GM23338 (cell line): ENCODE data around the gene BCL2. TPM values are rescaled to one million over a fixed set of nuclear protein-coding genes. Genes with fewer than 3 reads are reported as not detected.

ENCODE experiments used
- ATAC-seq: fragments of 200-7000 bp; cut with Tn5 transposase; 3 replicates; pipeline ENCODE4 v1.9.1; 2020
- DNase-seq: peaks from one replicate; pipeline ENCODE4 v3.0.0-alpha.2; 2015; ENCODE audit warnings: low spot score
- H2AFZ ChIP-seq: fragments of 200-600 bp; sonication (generic); 2 replicates; pipeline ENCODE4 v1.8.0; 2016; ENCODE audit warnings: antibody characterized with exemption, mild to moderate bottlenecking, moderate library complexity
- H3F3A ChIP-seq: fragments of 200-600 bp; sonication (generic); replicated peaks from 2 replicates; pipeline ENCODE4 v1.8.0; 2017; ENCODE audit warnings: antibody characterized with exemption, mixed run types, low read depth
- H3K27ac ChIP-seq: fragments of 200-600 bp; sonication (generic); 2 replicates; pipeline ENCODE4 v1.6.1; 2016; ENCODE audit warnings: low read depth
- H3K27me3 ChIP-seq: fragments of 200-600 bp; sonication (generic); 2 replicates; pipeline ENCODE4 v1.8.0; 2016; ENCODE audit warnings: mild to moderate bottlenecking, mixed run types, moderate library complexity; ENCODE audit not compliant: insufficient read depth
- H3K36me3 ChIP-seq: fragments of 200-600 bp; sonication (generic); 2 replicates; pipeline ENCODE4 v1.8.0; 2016; ENCODE audit warnings: mild to moderate bottlenecking; ENCODE audit not compliant: insufficient read depth
- H3K4me1 ChIP-seq: fragments of 200-600 bp; sonication (generic); 2 replicates; pipeline ENCODE4 v1.8.0; 2016; ENCODE audit warnings: mild to moderate bottlenecking, moderate library complexity; ENCODE audit not compliant: insufficient read depth
- H3K4me2 ChIP-seq: fragments of 200-600 bp; sonication (generic); 2 replicates; pipeline ENCODE4 v1.7.1; 2017; ENCODE audit warnings: mixed run types
- H3K4me3 ChIP-seq: fragments of 200-600 bp; sonication (generic); 2 replicates; pipeline ENCODE4 v1.6.1; 2016; ENCODE audit warnings: mixed run types
- H3K79me2 ChIP-seq: fragments of 200-600 bp; sonication (generic); replicated peaks from 2 replicates; pipeline ENCODE4 v1.8.0; 2017; ENCODE audit warnings: mild to moderate bottlenecking; ENCODE audit not compliant: insufficient read depth
- H3K9me2 ChIP-seq: fragments of 200-600 bp; sonication (generic); 2 replicates; pipeline ENCODE4 v1.8.0; 2017; ENCODE audit not compliant: insufficient read depth
- H4K20me1 ChIP-seq: fragments of 200-600 bp; sonication (generic); replicated peaks from 2 replicates; pipeline ENCODE4 v1.8.0; 2017; ENCODE audit warnings: mild to moderate bottlenecking; ENCODE audit not compliant: insufficient read depth
- H3K27ac Mint-ChIP-seq: 2 replicates; pipeline ENCODE4 v1.8.0; 2020; ENCODE audit warnings: inconsistent platforms, mild to moderate bottlenecking, moderate library complexity, mixed read lengths
- H3K27me3 Mint-ChIP-seq: 3 replicates; pipeline ENCODE4 v1.8.0; 2022; ENCODE audit warnings: low read depth, mild to moderate bottlenecking, moderate library complexity, mixed read lengths, inconsistent platforms; ENCODE audit not compliant: insufficient read depth, poor library complexity
- H3K36me3 Mint-ChIP-seq: 3 replicates; pipeline ENCODE4 v1.8.0; 2021; ENCODE audit warnings: low read depth, mild to moderate bottlenecking, inconsistent platforms, moderate library complexity, mixed read lengths
- H3K4me1 Mint-ChIP-seq: 3 replicates; pipeline ENCODE4 v1.8.0; 2020; ENCODE audit warnings: mild to moderate bottlenecking, inconsistent platforms, mixed read lengths
- H3K4me3 Mint-ChIP-seq: 3 replicates; pipeline ENCODE4 v1.8.0; 2021; ENCODE audit warnings: moderate library complexity, mild to moderate bottlenecking, inconsistent platforms, mixed read lengths
- H3K9me3 Mint-ChIP-seq: 3 replicates; pipeline ENCODE4 v1.8.0; 2020; ENCODE audit warnings: moderate library complexity, mild to moderate bottlenecking, inconsistent platforms, mixed read lengths
- EZH2 ChIP-seq: fragments of 200-600 bp; sonication (generic); IDR thresholded peaks from one replicate; pipeline ENCODE4 v1.8.0; 2017; ENCODE audit warnings: antibody characterized with exemption, mild to moderate bottlenecking, low read depth; ENCODE audit not compliant: unreplicated experiment
- EZH2phosphoT487 ChIP-seq: fragments of 200-600 bp; sonication (generic); IDR thresholded peaks from one replicate; pipeline ENCODE4 v1.8.1; 2018; ENCODE audit warnings: antibody characterized with exemption; ENCODE audit not compliant: unreplicated experiment
- JUNB ChIP-seq: IDR thresholded peaks from one replicate; pipeline ENCODE4 v1.6.1; 2016; ENCODE audit warnings: antibody characterized with exemption; ENCODE audit not compliant: unreplicated experiment
- POLR2AphosphoS5 ChIP-seq: IDR thresholded peaks from 2 replicates; pipeline ENCODE4 v1.6.1; 2016; ENCODE audit warnings: antibody characterized with exemption, low read depth
- STAT1 ChIP-seq: IDR thresholded peaks from one replicate; pipeline ENCODE4 v1.6.1; 2016; ENCODE audit warnings: antibody characterized with exemption; ENCODE audit not compliant: unreplicated experiment
- ZNF114 ChIP-seq: fragments of 250-450 bp; sonication (Bioruptor Pico); IDR thresholded peaks from 2 replicates; pipeline ENCODE4 v1.5.0; 2020; ENCODE audit warnings: mild to moderate bottlenecking, moderate library complexity
- ZNF331 ChIP-seq: fragments of 250-450 bp; sonication (Bioruptor Pico); IDR thresholded peaks from 2 replicates; pipeline ENCODE4 v1.5.0; 2020; ENCODE audit warnings: low read depth, mild to moderate bottlenecking, moderate library complexity
- polyA plus RNA-seq: library from polyadenylated mRNA; unstranded; fragments of >200 nt; fragmentation: Nextera tagmentation; extraction: Ambion mirVana; gene quantifications from 2 replicates; pipeline ENCODE4 v1.2.1, GENCODE V29; 2016
- total RNA-seq: library from RNA; depleted of rRNA; stranded (reverse); fragments of >200 nt; shearing (Covaris generic); gene quantifications from 2 replicates; pipeline ENCODE4 v1.2.3, GENCODE V29; 2014
- TF ChIP-seq, protein P1 (sequence below), 2 experiments: fragments of 200-600 bp in 1 of 2; sonication (generic) in 1 of 2; conservative IDR thresholded peaks; 2 replicates each; pipeline versions ENCODE4 v1.5.1 to v1.6.1; 2016 to 2017; ENCODE audit warnings: antibody characterized with exemption in 2 of 2, low read depth in 2 of 2, mild to moderate bottlenecking in 2 of 2, moderate library complexity in 1 of 2
- TF ChIP-seq, protein P2 (sequence below): IDR thresholded peaks from 2 replicates; pipeline ENCODE4 v1.6.1; 2016; ENCODE audit warnings: antibody characterized with exemption

The BCL2 gene
- total and polyA plus RNA-seq, 2 experiments from 2014 or later, result 1.2 to 4.0 TPM

DNA sequence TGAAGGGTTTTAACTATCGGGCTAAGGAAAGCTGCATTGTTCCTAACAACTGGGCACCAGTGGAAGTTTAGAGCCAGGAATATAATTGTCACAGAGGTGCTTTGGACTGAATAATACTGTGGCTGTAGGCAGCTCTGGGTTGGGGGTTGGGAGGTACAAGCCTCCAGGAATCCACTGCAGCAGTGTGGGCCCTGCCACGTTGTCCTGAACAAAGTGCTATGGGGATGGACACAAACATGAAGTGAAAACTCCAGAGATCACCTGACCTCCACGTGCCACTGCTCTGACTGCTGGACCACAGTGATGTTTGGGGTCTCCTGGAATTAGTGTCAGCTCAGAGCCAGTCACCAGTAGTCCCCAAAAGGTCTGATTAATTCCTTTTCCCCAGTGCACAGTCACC is 110.9 kb downstream of the BCL2 start:
- Mint-ChIP-seq H3K4me1 (peaks cover 8% of the 10 kb centered on the region; the same call in 2 of the 3 replicates), H3K27ac (no peak overlapping the region), H3K9me3 (no peaks in the 10 kb centered on the region), H3K27me3 (peaks cover 3% of the 10 kb centered on the region), H3K4me3 (no peak overlapping the region), H3K36me3 (no peaks in the 10 kb centered on the region)
- H3K4me1 ChIP-seq, result no peaks in the 10 kb centered on the region
- H3K4me2 ChIP-seq, result no peak overlapping the region
- no peaks in the 10 kb centered on the region for H4K20me1 ChIP-seq
- no peak overlapping the region for H3K4me3 ChIP-seq
- H3K27me3 ChIP-seq, result no peaks in the 10 kb centered on the region
- H2AFZ ChIP-seq, result no peak overlapping the region
- DNase-seq (no peak), ATAC-seq (no peak)
- H3K36me3 ChIP-seq, result no peaks in the 10 kb centered on the region
- no peaks in the 10 kb centered on the region for H3F3A ChIP-seq
- H3K9me2 ChIP-seq, result no peaks in the 10 kb centered on the region
- no peak for TF ChIP-seq JUNB
- TF ChIP-seq EZH2, result no peak
- TF ChIP-seq ZNF331 (CRISPR knock-in tag), result no peak
- TF ChIP-seq, protein P1, sequence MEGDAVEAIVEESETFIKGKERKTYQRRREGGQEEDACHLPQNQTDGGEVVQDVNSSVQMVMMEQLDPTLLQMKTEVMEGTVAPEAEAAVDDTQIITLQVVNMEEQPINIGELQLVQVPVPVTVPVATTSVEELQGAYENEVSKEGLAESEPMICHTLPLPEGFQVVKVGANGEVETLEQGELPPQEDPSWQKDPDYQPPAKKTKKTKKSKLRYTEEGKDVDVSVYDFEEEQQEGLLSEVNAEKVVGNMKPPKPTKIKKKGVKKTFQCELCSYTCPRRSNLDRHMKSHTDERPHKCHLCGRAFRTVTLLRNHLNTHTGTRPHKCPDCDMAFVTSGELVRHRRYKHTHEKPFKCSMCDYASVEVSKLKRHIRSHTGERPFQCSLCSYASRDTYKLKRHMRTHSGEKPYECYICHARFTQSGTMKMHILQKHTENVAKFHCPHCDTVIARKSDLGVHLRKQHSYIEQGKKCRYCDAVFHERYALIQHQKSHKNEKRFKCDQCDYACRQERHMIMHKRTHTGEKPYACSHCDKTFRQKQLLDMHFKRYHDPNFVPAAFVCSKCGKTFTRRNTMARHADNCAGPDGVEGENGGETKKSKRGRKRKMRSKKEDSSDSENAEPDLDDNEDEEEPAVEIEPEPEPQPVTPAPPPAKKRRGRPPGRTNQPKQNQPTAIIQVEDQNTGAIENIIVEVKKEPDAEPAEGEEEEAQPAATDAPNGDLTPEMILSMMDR (conservative IDR thresholded peaks at IDR 0.05; ENCODE audit: low read depth in 2 of 2), result no peak
- no peak for TF ChIP-seq ZNF114
- TF ChIP-seq, protein P2, sequence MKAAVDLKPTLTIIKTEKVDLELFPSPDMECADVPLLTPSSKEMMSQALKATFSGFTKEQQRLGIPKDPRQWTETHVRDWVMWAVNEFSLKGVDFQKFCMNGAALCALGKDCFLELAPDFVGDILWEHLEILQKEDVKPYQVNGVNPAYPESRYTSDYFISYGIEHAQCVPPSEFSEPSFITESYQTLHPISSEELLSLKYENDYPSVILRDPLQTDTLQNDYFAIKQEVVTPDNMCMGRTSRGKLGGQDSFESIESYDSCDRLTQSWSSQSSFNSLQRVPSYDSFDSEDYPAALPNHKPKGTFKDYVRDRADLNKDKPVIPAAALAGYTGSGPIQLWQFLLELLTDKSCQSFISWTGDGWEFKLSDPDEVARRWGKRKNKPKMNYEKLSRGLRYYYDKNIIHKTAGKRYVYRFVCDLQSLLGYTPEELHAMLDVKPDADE, result no peak
- TF ChIP-seq EZH2phosphoT487, result no peak
- TF ChIP-seq STAT1, result no peak
- no peaks in the 10 kb centered on the region for H3K79me2 ChIP-seq
- H3K27ac ChIP-seq, result no peak overlapping the region

DNA sequence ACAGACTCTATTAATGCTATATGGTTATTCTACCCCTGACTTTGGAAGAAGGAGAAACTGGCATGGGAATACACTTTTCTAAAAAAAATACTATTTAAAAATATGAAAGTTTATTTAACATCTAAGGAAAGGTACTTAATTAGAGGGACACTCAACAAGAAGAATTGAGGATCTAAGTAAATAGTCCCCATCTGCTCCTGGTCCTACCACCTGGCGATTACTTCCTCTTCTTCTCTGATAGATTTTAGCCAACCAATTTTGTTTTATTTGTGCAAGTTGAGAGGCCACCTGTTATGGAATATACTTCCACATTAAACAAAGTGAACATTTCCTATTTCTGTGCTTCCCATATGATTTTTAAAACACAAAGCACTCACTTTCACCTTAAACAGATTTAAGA is 111.7 kb downstream of the BCL2 start:
- Histone ChIP-seq H3K36me3 (no peaks in the 10 kb centered on the region), H3K79me2 (no peaks in the 10 kb centered on the region), H3K27me3 (no peaks in the 10 kb centered on the region), H3K4me3 (no peak overlapping the region), H3K4me1 (no peaks in the 10 kb centered on the region), H3K9me2 (no peaks in the 10 kb centered on the region), H4K20me1 (no peaks in the 10 kb centered on the region), H3K4me2 (no peak overlapping the region), H3F3A (no peaks in the 10 kb centered on the region), H2AFZ (no peak overlapping the region), H3K27ac (no peak overlapping the region)
- TF ChIP-seq, protein P2, result no peak
- TF ChIP-seq EZH2phosphoT487 (no peak), POLR2AphosphoS5 (no peak), STAT1 (no peak)
- H3K36me3 Mint-ChIP-seq, result no peaks in the 10 kb centered on the region
- no peak overlapping the region for H3K4me3 Mint-ChIP-seq
- H3K27ac Mint-ChIP-seq, result no peak overlapping the region
- no peaks in the 10 kb centered on the region for H3K9me3 Mint-ChIP-seq
- no peak for ATAC-seq
- H3K4me1 Mint-ChIP-seq, result peaks cover 5% of the 10 kb centered on the region; the same call in 2 of the 3 replicates
- no peaks in the 10 kb centered on the region for H3K27me3 Mint-ChIP-seq
- no peak for DNase-seq
